K562 (cell line): Measurements from ENCODE around the gene CYP2R1. TPM values are rescaled to one million over a fixed set of nuclear protein-coding genes. Genes with fewer than 3 reads are reported as not detected.

Experiments
- C11orf30 ChIP-seq: fragments of 450-650 bp; IDR thresholded peaks from 2 replicates; pipeline ENCODE4 v1.6.1; 2016; ENCODE audit warnings: low read depth, mild to moderate bottlenecking
- CBX5 ChIP-seq: IDR thresholded peaks from 2 replicates; pipeline ENCODE4 v1.6.1; 2014; ENCODE audit warnings: low read depth, borderline replicate concordance
- CCNT2 ChIP-seq: IDR thresholded peaks from 2 replicates; pipeline ENCODE4 v1.6.1; 2011; ENCODE audit warnings: borderline replicate concordance, low read depth, mild to moderate bottlenecking, moderate library complexity, mixed read lengths, low read length; ENCODE audit not compliant: insufficient read length; ENCODE audit errors: extremely low read depth
- MCM5 ChIP-seq: fragments of 450-650 bp; IDR thresholded peaks from 2 replicates; pipeline ENCODE4 v1.6.1; 2016; ENCODE audit warnings: low read depth
- POLR2H ChIP-seq: IDR thresholded peaks from 2 replicates; pipeline ENCODE4 v1.6.1; 2016; ENCODE audit warnings: missing genetic modification characterization, low read depth, mild to moderate bottlenecking, control low read depth, missing compliant biosample characterization, moderate library complexity
- RAD51 ChIP-seq: fragments of 450-650 bp; IDR thresholded peaks from 2 replicates; pipeline ENCODE4 v1.7.1; 2016; ENCODE audit warnings: low read depth, mild to moderate bottlenecking, borderline replicate concordance
- SAFB2 ChIP-seq: fragments of 200-400 bp; formaldehyde crosslinking; IDR thresholded peaks from 2 replicates; pipeline ENCODE4 v1.6.1; 2018; ENCODE audit warnings: borderline replicate concordance, low read length, low read depth, moderate library complexity; ENCODE audit not compliant: severe bottlenecking
- SPI1 ChIP-seq: IDR thresholded peaks from 2 replicates; pipeline ENCODE4 v1.6.1; 2011; ENCODE audit warnings: low read depth, low read length, control low read depth, borderline replicate concordance
- SUPT5H ChIP-seq: fragments of 450-650 bp; IDR thresholded peaks from 2 replicates; pipeline ENCODE4 v1.6.1; 2016
- XRCC5 ChIP-seq: fragments of 200-400 bp; formaldehyde crosslinking; IDR thresholded peaks from 2 replicates; pipeline ENCODE4 v1.6.1; 2017; ENCODE audit warnings: low read depth, mild to moderate bottlenecking, low read length
- ZNF12 ChIP-seq: sonication (generic); formaldehyde crosslinking; IDR thresholded peaks from 2 replicates; pipeline ENCODE4 v1.4.0; 2020; ENCODE audit warnings: mild to moderate bottlenecking, missing genetic modification reagents
- ZNF239 ChIP-seq: fragments of 250-450 bp; sonication (Bioruptor Pico); IDR thresholded peaks from 2 replicates; pipeline ENCODE4 v1.4.0; 2020; ENCODE audit warnings: mild to moderate bottlenecking
- ZNF311 ChIP-seq: fragments of 250-450 bp; sonication (Bioruptor Pico); IDR thresholded peaks from 2 replicates; pipeline ENCODE4 v1.4.0; 2020; ENCODE audit warnings: mild to moderate bottlenecking, moderate library complexity
- ZNF316 ChIP-seq: fragments of 450-650 bp; IDR thresholded peaks from 2 replicates; pipeline ENCODE4 v1.6.1; 2016
- ZNF584 ChIP-seq: fragments of 200-800 bp; sonication (Bioruptor generic); IDR thresholded peaks from 2 replicates; pipeline ENCODE4 v1.6.1; 2016; ENCODE audit warnings: low read depth, mild to moderate bottlenecking, missing genetic modification characterization, missing compliant biosample characterization
- polyA plus RNA-seq, 8 experiments: library from polyadenylated mRNA; depleted of rRNA in 4 of 8; stranded (reverse) in 5 of 8; unstranded in 3 of 8; fragments of >200 nt; fragmentation: Nextera tagmentation in 2 of 8; fragmentation: Illumina TruSeq in 1 of 8; extraction: Ambion mirVana in 2 of 8; extraction: Trizol in 1 of 8; gene quantifications; 2 replicates each; pipeline versions ENCODE4 v1.2.1 to v1.2.3, GENCODE V29; 2011 to 2014; ENCODE audit warnings: inconsistent platforms in 1 of 8, missing spikeins in 1 of 8
- total RNA-seq, 7 experiments: library from RNA; depleted of rRNA in 6 of 7; stranded (reverse); fragments of >200 nt in 6 of 7; fragmentation: Illumina TruSeq in 2 of 7; extraction: Trizol in 2 of 7; gene quantifications; 2 replicates each; pipeline versions ENCODE4 v1.2.1 to v1.2.3, GENCODE V29; 2011 to 2021; ENCODE audit warnings: low replicate concordance in 1 of 7
- TF ChIP-seq, protein P1 (sequence below): fragments of 450-650 bp; IDR thresholded peaks from 2 replicates; pipeline ENCODE4 v1.6.1; 2016
- TF ChIP-seq, protein P2 (sequence below): fragments of 450-650 bp; IDR thresholded peaks from 2 replicates; pipeline ENCODE4 v1.6.1; 2016; ENCODE audit warnings: borderline replicate concordance
- TF ChIP-seq, protein P3 (sequence below): fragments of 250-450 bp; sonication (Bioruptor Pico); IDR thresholded peaks from 2 replicates; pipeline ENCODE4 v1.6.1; 2021; ENCODE audit warnings: mild to moderate bottlenecking
- TF ChIP-seq, protein P4 (sequence below): sonication (generic); formaldehyde crosslinking; IDR thresholded peaks from 2 replicates; pipeline ENCODE4 v1.8.0; 2022; ENCODE audit warnings: mild to moderate bottlenecking, missing genetic modification reagents, borderline replicate concordance
- TF ChIP-seq, protein P5 (sequence below): fragments of 200-800 bp; sonication (Bioruptor generic); IDR thresholded peaks from 2 replicates; pipeline ENCODE4 v1.6.1; 2017; ENCODE audit warnings: missing genetic modification characterization, missing compliant biosample characterization

The CYP2R1 gene
- total and polyA plus RNA-seq, 9 of the 15 experiments (the other 6 are each of a cell fraction or from before 2014, with no cell fraction given): 19.4 to 40.5 (median 29.4) TPM

DNA sequence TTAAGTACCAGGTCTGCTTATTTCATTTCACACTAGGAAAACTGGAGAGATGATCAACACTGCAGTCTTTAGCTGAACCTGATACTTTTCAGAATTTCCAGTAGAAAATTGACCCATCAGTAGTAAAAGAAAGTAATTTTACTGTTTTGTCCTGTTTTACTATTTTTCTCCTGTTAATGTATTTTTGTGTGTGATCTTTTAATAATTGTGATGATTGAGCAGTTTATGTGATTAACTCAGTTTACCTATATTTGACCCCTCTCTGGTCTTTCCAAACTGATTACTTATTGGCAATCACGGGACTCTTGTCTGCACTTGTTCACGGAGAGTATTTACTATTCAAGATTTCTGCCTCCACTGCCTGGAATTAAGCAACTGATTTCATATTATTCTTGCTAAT, 546 bp upstream of the CYP2R1 start (continued):
- peak; percentile 13; the same call in 1 of the 2 replicates for TF ChIP-seq ZNF311
- no peak for TF ChIP-seq POLR2H
- peak; percentile 84 for TF ChIP-seq C11orf30
- TF ChIP-seq, protein P1, sequence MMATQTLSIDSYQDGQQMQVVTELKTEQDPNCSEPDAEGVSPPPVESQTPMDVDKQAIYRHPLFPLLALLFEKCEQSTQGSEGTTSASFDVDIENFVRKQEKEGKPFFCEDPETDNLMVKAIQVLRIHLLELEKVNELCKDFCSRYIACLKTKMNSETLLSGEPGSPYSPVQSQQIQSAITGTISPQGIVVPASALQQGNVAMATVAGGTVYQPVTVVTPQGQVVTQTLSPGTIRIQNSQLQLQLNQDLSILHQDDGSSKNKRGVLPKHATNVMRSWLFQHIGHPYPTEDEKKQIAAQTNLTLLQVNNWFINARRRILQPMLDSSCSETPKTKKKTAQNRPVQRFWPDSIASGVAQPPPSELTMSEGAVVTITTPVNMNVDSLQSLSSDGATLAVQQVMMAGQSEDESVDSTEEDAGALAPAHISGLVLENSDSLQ: no peak
- no peak for TF ChIP-seq XRCC5
- TF ChIP-seq MCM5: no peak
- no peak for TF ChIP-seq ZNF239 (CRISPR knock-in tag)
- TF ChIP-seq, protein P2, sequence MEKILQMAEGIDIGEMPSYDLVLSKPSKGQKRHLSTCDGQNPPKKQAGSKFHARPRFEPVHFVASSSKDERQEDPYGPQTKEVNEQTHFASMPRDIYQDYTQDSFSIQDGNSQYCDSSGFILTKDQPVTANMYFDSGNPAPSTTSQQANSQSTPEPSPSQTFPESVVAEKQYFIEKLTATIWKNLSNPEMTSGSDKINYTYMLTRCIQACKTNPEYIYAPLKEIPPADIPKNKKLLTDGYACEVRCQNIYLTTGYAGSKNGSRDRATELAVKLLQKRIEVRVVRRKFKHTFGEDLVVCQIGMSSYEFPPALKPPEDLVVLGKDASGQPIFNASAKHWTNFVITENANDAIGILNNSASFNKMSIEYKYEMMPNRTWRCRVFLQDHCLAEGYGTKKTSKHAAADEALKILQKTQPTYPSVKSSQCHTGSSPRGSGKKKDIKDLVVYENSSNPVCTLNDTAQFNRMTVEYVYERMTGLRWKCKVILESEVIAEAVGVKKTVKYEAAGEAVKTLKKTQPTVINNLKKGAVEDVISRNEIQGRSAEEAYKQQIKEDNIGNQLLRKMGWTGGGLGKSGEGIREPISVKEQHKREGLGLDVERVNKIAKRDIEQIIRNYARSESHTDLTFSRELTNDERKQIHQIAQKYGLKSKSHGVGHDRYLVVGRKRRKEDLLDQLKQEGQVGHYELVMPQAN: no peak
- no peak for TF ChIP-seq SAFB2
- TF ChIP-seq ZNF584 (CRISPR knock-in tag): 0 out of 2 replicates have a peak, but pooled peaks have one; percentile 23
- no peak for TF ChIP-seq SUPT5H
- peak; percentile 93 for TF ChIP-seq ZNF316
- TF ChIP-seq, protein P3, sequence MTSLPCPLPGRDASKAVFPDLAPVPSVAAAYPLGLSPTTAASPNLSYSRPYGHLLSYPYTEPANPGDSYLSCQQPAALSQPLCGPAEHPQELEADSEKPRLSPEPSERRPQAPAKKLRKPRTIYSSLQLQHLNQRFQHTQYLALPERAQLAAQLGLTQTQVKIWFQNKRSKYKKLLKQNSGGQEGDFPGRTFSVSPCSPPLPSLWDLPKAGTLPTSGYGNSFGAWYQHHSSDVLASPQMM: no peak
- no peak for TF ChIP-seq RAD51
- TF ChIP-seq, protein P4, sequence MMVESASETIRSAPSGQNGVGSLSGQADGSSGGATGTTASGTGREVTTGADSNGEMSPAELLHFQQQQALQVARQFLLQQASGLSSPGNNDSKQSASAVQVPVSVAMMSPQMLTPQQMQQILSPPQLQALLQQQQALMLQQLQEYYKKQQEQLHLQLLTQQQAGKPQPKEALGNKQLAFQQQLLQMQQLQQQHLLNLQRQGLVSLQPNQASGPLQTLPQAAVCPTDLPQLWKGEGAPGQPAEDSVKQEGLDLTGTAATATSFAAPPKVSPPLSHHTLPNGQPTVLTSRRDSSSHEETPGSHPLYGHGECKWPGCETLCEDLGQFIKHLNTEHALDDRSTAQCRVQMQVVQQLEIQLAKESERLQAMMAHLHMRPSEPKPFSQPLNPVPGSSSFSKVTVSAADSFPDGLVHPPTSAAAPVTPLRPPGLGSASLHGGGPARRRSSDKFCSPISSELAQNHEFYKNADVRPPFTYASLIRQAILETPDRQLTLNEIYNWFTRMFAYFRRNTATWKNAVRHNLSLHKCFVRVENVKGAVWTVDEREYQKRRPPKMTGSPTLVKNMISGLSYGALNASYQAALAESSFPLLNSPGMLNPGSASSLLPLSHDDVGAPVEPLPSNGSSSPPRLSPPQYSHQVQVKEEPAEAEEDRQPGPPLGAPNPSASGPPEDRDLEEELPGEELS (CRISPR knock-in tag): no peak
- no peak for TF ChIP-seq CCNT2
- no peak for TF ChIP-seq CBX5
- TF ChIP-seq ZNF12 (CRISPR knock-in tag): no peak
- no peak for TF ChIP-seq SPI1
- TF ChIP-seq, protein P5, sequence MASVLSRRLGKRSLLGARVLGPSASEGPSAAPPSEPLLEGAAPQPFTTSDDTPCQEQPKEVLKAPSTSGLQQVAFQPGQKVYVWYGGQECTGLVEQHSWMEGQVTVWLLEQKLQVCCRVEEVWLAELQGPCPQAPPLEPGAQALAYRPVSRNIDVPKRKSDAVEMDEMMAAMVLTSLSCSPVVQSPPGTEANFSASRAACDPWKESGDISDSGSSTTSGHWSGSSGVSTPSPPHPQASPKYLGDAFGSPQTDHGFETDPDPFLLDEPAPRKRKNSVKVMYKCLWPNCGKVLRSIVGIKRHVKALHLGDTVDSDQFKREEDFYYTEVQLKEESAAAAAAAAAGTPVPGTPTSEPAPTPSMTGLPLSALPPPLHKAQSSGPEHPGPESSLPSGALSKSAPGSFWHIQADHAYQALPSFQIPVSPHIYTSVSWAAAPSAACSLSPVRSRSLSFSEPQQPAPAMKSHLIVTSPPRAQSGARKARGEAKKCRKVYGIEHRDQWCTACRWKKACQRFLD (CRISPR knock-in tag): no peak
